Body of pancreas (tissue), 4 donors: ENCODE results near the gene ASAP2.

Source experiments
- POLR2A ChIP-seq, 3 donors: fragments of 450-650 bp; IDR thresholded peaks; one replicate each; pipeline ENCODE4 v1.6.1; 2016; ENCODE audit warnings: antibody characterized with exemption in 3 of 3, mild to moderate bottlenecking in 2 of 3
- TF ChIP-seq, protein P1 (sequence below), 7 experiments: fragments of 450-650 bp in 4 of 7; fragments of 200-600 bp in 3 of 7; sonication (generic) in 3 of 7; IDR thresholded peaks; one replicate each; pipeline ENCODE4 v1.5.1; 2016 to 2019; ENCODE audit warnings: antibody characterized with exemption in 7 of 7

DNA sequence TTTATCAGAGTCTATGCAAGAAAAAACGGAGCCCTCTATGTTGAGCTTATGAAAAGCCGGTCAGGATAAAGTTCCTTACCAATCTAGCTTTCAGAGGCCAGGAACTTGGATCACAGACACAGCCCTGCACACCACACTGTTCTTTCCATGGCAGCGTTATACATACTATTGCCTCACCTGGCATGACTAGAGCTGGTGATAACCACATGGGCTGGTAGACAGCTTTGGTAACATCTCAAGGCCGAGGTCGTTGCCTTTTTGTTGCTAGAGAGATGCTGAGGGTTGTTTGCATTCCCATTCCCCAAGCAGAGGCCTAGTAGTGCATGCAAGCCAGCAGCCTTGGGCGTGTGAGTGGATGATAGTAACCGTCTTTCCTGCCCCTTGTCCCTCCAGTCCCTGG, 138.7 kb downstream of the ASAP2 start:
- TF ChIP-seq, protein P1, sequence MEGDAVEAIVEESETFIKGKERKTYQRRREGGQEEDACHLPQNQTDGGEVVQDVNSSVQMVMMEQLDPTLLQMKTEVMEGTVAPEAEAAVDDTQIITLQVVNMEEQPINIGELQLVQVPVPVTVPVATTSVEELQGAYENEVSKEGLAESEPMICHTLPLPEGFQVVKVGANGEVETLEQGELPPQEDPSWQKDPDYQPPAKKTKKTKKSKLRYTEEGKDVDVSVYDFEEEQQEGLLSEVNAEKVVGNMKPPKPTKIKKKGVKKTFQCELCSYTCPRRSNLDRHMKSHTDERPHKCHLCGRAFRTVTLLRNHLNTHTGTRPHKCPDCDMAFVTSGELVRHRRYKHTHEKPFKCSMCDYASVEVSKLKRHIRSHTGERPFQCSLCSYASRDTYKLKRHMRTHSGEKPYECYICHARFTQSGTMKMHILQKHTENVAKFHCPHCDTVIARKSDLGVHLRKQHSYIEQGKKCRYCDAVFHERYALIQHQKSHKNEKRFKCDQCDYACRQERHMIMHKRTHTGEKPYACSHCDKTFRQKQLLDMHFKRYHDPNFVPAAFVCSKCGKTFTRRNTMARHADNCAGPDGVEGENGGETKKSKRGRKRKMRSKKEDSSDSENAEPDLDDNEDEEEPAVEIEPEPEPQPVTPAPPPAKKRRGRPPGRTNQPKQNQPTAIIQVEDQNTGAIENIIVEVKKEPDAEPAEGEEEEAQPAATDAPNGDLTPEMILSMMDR (IDR thresholded peaks at IDR 0.05): no peak
- TF ChIP-seq POLR2A (IDR thresholded peaks at IDR 0.05): no peak
